ENCODE results near the gene ACSF2.
A peak's percentile ranks its signal among the peaks of the same experiment; 100 is the strongest.
"Not testable (repeated sequence)": the region's sequence is repeated elsewhere in the genome, so short reads cannot be mapped to it uniquely, and the experiment has no call there.

ACSF2 gene

GRCh38 chr17:50396261-50397110 is 29.5 kb upstream of the ACSF2 start:
- in situ Hi-C loops (cut with HindIII; ENCODE audit: low pct_unique_long_range_greater_than_20kb, low sequenced_read_pairs) = no loop called here
- TF ChIP-seq JUND (IDR thresholded peaks at IDR 0.05; ENCODE audit: low read depth) = no peak
- DNase-seq (ENCODE audit: low read depth in 1 of 2, low spot score in 1 of 2) = peak; percentile 43 to 83

DNA sequence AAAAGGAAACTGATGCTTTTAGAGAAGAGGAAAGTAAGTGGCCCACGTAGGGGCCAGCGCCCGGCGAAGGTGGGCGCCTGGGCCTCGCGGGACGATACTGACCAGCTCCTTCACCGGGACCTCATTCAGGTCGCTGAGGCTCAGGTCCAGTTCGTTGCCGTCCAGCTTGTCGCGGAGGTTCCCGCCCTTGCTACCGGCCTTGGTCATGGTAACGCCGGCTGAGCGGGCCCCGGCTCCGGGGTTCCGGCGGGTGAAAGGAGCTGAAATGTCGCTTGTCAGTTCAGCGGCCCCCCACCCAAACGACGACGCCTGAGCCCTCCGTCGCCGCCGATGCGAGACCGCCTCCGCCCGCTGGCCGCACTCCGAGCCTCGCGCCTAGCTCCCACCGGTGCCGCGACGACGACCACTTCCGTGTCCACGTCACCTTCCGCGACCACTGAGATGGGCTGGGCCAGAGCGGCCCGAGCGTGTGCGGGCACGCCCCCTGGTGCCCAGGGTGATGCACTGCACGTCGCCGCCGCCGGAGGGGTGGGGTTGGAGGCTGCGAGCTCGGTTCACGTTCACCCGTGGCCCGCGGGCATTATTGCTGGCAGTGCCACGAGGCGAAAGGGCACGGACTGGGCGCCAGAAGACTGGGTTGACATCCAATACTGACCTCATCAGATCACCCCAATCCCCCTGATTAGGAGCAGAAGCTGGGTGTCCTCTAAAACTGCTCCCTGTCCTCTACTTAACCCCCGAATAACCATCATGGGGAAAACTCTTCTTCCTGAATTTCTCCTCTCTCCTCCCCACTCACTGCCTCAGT is 28.7 kb upstream of the ACSF2 start, which contains the start of gene LRRC59:
LRRC59 (minus strand) TSS at position 413 of the 808 bp plus-strand sequence; CDS start at position 207, 206 bp downstream.
- peak; percentile 81 to 91 for DNase-seq (ENCODE audit: low read depth in 1 of 2, low spot score in 1 of 2)
- in situ Hi-C loops (cut with HindIII; ENCODE audit: low pct_unique_long_range_greater_than_20kb, low sequenced_read_pairs) = no loop called here
- TF ChIP-seq JUND (IDR thresholded peaks at IDR 0.05; ENCODE audit: low read depth) = no peak

GRCh38 chr17:50397919-50398285 is 28.1 kb upstream of the ACSF2 start:
- TF ChIP-seq JUND (IDR thresholded peaks at IDR 0.05; ENCODE audit: low read depth) = no peak
- DNase-seq (ENCODE audit: low read depth in 1 of 2, low spot score in 1 of 2) = no peak
- in situ Hi-C loops (cut with HindIII; ENCODE audit: low pct_unique_long_range_greater_than_20kb, low sequenced_read_pairs) = no loop called here

DNA sequence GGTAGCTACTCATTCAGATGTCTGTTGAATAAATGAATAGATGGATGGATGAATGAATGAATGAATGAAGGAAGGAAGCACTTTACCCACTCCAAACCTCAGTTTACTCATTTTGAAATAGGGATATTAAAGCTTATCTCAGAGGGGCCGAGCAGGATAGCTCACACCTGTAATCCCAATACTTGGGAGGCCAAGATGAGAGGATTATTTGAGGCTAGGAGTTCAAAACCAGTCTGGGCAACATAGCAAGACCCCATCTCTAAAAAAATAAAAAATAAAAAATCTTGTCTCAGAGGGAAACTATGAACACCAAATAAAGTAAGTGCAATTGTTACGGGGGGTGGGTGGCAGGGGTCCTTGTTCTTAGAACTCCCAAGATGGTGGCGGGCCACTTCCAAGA is 27.3 kb upstream of the ACSF2 start:
- DNase-seq (ENCODE audit: low read depth in 1 of 2, low spot score in 1 of 2); in situ Hi-C loops (cut with HindIII; ENCODE audit: low pct_unique_long_range_greater_than_20kb, low sequenced_read_pairs): not testable (repeated sequence)

GRCh38 chr17:50399591-50399990 is 26.4 kb upstream of the ACSF2 start:
- DNase-seq (ENCODE audit: low read depth in 1 of 2, low spot score in 1 of 2); in situ Hi-C loops (cut with HindIII; ENCODE audit: low pct_unique_long_range_greater_than_20kb, low sequenced_read_pairs): not testable (repeated sequence)

- DNase-seq (ENCODE audit: low read depth in 1 of 2, low spot score in 1 of 2); in situ Hi-C loops (cut with HindIII; ENCODE audit: low pct_unique_long_range_greater_than_20kb, low sequenced_read_pairs): not testable (repeated sequence)
These were observed 20.7 kb upstream of the ACSF2 start for GRCh38 chr17:50405351-50405750.

GRCh38 chr17:50406578-50406977 is 19.4 kb upstream of the ACSF2 start:
- in situ Hi-C loops (cut with HindIII; ENCODE audit: low pct_unique_long_range_greater_than_20kb, low sequenced_read_pairs) = no loop called here
- TF ChIP-seq JUND (IDR thresholded peaks at IDR 0.05; ENCODE audit: low read depth) = no peak
- no peak for DNase-seq (ENCODE audit: low read depth in 1 of 2, low spot score in 1 of 2)

GRCh38 chr17:50407921-50408320 is 18.1 kb upstream of the ACSF2 start:
- in situ Hi-C loops (cut with HindIII; ENCODE audit: low pct_unique_long_range_greater_than_20kb, low sequenced_read_pairs) = no loop called here
- TF ChIP-seq JUND (IDR thresholded peaks at IDR 0.05; ENCODE audit: low read depth) = no peak
- no peak for DNase-seq (ENCODE audit: low read depth in 1 of 2, low spot score in 1 of 2)

GRCh38 chr17:50412188-50412732 is 13.8 kb upstream of the ACSF2 start:
- no peak for DNase-seq (ENCODE audit: low read depth in 1 of 2, low spot score in 1 of 2)
- no peak for TF ChIP-seq JUND (IDR thresholded peaks at IDR 0.05; ENCODE audit: low read depth)
- in situ Hi-C loops (cut with HindIII; ENCODE audit: low pct_unique_long_range_greater_than_20kb, low sequenced_read_pairs) = no loop called here

DNA sequence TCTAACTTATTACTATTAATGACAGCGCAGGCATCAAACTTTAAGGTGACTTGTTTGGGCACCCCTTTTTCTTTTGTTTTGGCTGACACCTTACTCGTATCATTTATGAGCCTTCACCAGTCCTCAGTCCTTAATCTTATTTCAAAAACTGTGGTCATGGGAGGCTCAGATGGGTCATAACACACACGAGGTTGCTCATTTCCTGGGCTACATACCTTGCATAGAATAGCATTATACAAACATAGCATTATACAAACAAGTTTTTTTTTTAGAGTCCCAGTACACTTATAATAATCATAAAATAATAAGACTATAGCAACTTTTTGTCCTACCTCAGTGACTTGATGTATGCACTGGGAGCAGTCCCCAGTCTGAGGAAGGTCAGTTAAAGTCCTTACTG is 11.2 kb upstream of the ACSF2 start:
- in situ Hi-C loops (cut with HindIII; ENCODE audit: low pct_unique_long_range_greater_than_20kb, low sequenced_read_pairs) = no loop called here
- TF ChIP-seq JUND (IDR thresholded peaks at IDR 0.05; ENCODE audit: low read depth) = no peak
- no peak for DNase-seq (ENCODE audit: low read depth in 1 of 2, low spot score in 1 of 2)

- in situ Hi-C loops (cut with HindIII; ENCODE audit: low pct_unique_long_range_greater_than_20kb, low sequenced_read_pairs); DNase-seq (ENCODE audit: low read depth in 1 of 2, low spot score in 1 of 2): not testable (repeated sequence)
These were observed 6.4 kb upstream of the ACSF2 start for GRCh38 chr17:50419577-50419976.

DNA sequence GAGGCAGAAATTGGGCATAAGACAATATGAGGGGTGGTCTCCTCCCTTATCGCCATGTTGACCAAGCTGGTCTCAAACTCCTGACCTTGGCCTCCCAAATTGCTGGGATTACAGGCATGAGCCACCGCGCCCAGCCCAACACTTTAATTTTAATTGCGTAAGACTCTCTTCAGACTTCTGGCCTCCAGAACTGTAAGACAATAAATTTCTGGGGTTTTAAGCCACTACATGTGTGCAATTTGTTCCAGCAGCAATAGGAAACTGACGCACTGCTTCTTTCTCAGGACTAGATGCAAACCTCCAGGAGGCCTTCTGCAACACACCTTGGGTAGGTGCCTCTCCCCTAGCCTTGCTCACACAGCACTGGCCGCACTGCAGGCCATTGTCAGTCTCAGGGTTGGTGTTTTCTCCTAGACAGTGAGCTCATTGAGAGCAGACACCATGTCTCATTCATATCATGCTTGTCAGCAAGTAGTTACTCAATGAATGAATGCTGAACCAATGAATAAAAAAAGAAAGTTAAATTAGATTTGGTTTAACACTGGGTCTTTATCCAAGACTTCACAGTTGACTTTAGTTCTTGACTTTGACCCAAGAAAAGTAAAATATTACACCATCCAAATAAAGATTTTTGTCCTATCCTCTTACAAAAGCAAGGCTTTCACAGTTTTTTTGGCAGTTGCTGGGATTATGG is 5.5 kb upstream of the ACSF2 start:
- in situ Hi-C loops (cut with HindIII; ENCODE audit: low pct_unique_long_range_greater_than_20kb, low sequenced_read_pairs) = no loop called here
- TF ChIP-seq JUND (IDR thresholded peaks at IDR 0.05; ENCODE audit: low read depth) = no peak
- DNase-seq (ENCODE audit: low read depth in 1 of 2, low spot score in 1 of 2) = no peak

Data from T47D (cell line).